HG03045 (cell line): ENCODE results near the gene GDF10.

ENCODE experiments used
- ATAC-seq: cut with Tn5 transposase; IDR thresholded peaks from one replicate; pipeline ENCODE4 v1.9.1; 2021; ENCODE audit warnings: mild to moderate bottlenecking, moderate library complexity; ENCODE audit not compliant: unreplicated experiment

GDF10 gene

GRCh38 chr10:47350671-47351640, 51.0 kb downstream of the GDF10 start:
- no peak for ATAC-seq

- ATAC-seq: no peak
Measured at GRCh38 chr10:47351899-47352815, 52.2 kb downstream of the GDF10 start.

- ATAC-seq: no peak
Measured at GRCh38 chr10:47353351-47353750, 53.4 kb downstream of the GDF10 start.

GRCh38 chr10:47354165-47354564, 54.2 kb downstream of the GDF10 start:
- ATAC-seq: no peak

DNA sequence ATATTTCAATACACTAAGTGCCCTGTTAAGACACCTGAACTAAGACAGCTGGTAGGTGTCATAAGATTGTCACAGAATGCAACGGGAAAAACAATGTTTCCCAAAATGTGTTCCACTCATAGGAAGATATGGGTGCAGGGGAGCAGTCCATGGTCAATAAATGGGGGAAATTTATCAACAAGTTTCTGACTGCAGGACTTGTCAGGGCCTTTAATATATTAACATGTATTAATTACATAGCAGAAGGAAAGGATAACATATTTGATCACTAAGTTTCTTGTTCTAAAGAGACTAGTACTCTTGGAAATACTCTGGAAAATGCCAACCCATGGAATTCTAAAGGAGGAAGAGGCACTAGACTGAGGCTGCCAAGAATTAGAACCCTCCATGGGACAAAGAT, 54.9 kb downstream of the GDF10 start:
- no peak for ATAC-seq

DNA sequence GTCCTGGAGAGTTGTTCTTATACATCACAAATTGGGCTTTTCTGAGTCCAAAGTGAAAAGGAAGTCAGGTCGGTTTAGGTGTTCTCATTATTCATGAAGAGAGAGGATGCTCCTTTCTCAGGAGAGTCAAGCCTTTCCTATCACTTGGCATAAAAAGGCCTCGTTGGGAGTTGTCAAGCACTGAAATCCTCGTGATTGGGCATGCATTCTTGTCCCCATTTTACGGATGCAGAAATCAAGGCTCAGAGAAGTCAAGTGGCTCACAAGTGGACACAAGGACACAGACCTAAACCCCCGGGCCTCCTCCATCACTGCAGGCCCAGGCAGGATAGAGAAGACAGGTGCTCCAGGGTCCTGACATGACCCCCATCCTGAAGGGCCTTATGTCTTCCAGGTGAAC, 56.7 kb downstream of the GDF10 start:
- no peak for ATAC-seq

DNA sequence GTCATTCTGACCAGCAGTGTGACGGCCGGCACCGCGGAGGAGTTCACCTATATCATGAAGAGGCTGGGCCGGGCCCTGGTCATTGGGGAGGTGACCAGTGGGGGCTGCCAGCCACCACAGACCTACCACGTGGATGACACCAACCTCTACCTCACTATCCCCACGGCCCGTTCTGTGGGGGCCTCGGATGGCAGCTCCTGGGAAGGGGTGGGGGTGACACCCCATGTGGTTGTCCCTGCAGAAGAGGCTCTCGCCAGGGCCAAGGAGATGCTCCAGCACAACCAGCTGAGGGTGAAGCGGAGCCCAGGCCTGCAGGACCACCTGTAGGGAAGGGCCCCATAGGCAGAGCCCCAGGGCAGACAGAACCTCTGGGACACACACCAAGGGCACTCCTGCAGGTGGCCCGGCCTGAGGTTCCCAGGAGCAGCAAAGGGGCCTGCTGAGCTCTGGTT, 57.2 kb downstream of the GDF10 start:
- no peak for ATAC-seq

DNA sequence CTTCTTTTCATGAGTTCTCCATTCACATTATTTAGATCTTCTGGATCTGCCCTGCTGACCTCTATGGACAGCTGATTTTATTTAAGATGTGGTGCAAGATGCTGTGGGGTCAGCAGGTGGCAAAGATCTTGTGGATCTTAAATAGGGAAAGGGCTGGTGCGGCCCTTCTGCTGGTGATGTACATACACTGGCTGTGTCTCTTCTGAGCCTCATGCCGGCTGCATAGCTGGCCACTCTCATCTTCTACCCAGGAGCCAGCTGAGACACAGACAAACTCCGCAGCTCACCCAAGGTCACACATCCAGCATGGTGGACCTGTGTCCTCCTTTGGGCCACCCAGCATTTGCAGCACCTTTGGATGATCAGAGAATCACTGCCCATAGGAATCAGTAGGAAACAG, 57.9 kb downstream of the GDF10 start:
- ATAC-seq: no peak

DNA sequence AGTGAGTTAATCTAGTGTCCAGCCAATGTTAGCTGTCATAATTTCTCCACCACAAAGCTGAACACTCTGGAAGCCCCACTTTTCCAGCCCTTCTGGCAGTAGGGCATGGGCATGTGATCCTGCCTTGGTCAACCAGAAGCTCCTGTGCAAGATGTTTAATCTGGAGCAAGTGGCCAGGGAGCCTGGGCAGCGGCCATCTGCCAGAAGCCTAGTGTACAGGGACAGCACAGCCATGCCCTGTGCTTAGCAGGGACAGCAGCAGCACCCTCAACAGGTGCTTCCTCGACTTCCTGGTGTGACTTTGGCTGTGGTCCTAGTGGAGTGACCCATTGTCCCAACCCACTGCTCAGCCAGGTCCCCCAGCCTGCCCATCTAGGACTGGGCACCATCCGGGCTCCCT, 58.5 kb downstream of the GDF10 start:
- no peak for ATAC-seq

- no peak for ATAC-seq
Measured at GRCh38 chr10:47359101-47359500, 59.1 kb downstream of the GDF10 start.

DNA sequence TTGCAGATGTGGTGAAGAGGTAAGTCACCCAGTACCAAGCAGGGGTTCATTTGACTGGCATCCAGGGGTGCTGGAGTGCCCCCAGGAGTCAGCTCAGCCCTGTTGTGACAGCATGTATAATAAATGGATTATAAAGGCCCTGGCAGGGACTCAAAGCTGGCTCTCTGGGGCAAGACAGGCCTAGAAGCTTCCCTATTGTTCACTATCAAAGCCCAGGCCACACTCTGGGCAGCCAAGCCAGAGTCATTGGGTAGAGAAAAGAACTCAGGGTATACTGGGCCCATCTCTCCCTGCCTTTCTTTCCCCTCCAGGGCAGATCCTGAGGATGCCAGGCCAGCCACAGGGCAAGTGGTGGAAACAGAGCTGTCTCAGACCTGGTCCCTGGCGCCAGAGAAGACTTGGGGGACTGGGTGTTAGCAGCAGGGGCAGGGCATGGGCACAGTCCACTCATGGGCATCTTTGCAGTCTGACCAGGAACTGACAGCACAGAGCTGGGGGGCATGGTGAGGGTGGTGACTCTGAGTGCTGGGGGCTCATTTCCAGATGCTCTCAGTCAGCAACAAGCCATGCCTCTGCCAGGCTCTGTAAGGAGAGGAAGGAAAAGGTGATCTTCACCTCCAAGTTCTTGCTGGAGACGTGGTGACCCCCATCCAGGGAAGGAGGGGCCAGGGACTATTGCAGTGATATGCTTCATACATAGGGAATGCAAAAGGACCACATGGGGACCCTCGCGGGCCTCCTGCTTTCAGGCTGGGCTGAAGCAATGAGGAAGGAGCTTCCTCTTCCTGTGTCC, 59.8 kb downstream of the GDF10 start:
- ATAC-seq: no peak

GRCh38 chr10:47360419-47361040, 60.5 kb downstream of the GDF10 start:
- no peak for ATAC-seq

DNA sequence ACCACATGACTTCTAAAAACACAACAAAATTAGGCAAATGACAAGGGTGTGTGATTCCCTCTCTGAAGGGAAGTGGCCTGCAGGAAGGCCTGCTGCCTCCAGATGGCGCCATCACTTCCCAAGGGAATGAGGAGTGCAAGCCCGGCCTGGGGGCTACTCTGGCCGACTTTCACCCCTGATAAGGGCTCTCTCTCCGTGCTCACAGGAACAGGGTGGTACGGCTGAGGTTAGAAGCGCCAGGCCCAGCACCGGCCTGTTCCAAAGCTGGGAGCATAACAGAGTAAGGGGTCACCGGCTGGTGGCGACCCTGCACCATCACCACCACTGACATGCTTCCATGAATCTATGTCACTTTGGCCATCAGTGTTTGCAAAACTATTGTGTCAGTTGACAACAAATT, 61.3 kb downstream of the GDF10 start:
- no peak for ATAC-seq

DNA sequence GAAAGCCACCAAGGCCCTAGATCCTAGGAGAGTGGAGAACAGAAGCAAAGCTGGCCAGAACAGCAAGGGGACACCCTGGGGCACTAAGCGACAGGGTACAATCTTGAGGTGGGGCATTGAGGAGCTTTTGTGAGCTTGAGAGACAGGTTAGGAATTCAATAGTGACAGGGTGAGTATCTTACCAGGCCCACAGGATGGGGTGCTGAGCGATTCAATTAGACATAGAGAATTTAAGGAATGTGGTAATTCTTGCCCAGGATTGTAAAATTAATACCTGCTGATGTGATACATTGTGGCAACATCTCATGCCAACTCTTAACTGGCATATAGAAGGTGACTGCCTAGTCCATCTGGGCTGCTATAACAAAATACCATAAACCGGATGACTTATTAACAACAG, 62.2 kb downstream of the GDF10 start:
- ATAC-seq: no peak
